A673 (cell line): ENCODE measurements around the gene TTC28.

Source experiments
- EZH2 ChIP-seq: fragments of 200-600 bp; sonication (generic); IDR thresholded peaks from 2 replicates; pipeline ENCODE4 v1.6.1; 2017; ENCODE audit warnings: borderline replicate concordance, low read depth, mild to moderate bottlenecking, mixed read lengths, antibody characterized with exemption, low read length; ENCODE audit not compliant: poor library complexity, severe bottlenecking
- TF ChIP-seq, protein P1 (sequence below): fragments of 300-800, 200-600 bp; sonication (generic); conservative IDR thresholded peaks from 2 replicates; pipeline ENCODE4 v1.5.1; 2017; ENCODE audit warnings: low read depth, mild to moderate bottlenecking, antibody characterized with exemption, low read length, moderate library complexity, mixed read lengths

DNA sequence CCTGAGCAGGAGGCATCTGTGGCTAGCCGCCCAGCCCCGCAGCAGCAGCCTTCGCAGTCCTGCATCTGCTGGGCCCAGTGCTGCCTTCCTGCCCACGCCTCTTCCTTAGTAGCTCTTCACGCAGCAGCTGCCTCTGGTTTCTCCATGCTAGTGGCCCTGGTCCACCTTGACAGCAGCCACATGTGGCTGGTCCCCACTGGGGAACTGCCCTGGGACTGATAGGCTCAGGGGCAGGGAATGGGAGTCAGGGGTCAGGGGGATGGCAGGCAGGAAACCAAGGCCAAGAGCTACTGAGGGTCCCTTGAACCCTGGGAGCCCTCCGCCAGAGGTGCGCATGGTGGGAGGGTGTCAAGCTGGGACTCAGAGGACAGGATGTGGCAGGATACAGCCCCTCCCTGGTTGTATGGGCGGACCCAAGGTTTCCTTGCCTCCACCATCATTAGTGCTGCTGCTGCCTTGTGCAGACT lies 661.1 kb downstream of the TTC28 start:
- TF ChIP-seq, protein P1, sequence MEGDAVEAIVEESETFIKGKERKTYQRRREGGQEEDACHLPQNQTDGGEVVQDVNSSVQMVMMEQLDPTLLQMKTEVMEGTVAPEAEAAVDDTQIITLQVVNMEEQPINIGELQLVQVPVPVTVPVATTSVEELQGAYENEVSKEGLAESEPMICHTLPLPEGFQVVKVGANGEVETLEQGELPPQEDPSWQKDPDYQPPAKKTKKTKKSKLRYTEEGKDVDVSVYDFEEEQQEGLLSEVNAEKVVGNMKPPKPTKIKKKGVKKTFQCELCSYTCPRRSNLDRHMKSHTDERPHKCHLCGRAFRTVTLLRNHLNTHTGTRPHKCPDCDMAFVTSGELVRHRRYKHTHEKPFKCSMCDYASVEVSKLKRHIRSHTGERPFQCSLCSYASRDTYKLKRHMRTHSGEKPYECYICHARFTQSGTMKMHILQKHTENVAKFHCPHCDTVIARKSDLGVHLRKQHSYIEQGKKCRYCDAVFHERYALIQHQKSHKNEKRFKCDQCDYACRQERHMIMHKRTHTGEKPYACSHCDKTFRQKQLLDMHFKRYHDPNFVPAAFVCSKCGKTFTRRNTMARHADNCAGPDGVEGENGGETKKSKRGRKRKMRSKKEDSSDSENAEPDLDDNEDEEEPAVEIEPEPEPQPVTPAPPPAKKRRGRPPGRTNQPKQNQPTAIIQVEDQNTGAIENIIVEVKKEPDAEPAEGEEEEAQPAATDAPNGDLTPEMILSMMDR: no peak
- no peak for TF ChIP-seq EZH2
